CD4-positive, alpha-beta T cell treated with Interleukin-4 for 1 hour (primary cell): ENCODE results near the gene NOS2.
"Not testable (repeated sequence)": the region's sequence is repeated elsewhere in the genome, so short reads cannot be mapped to it uniquely, and the experiment has no call there.

Experiments
- DNase-seq, 2 donors: peaks; one replicate each; pipeline ENCODE4 v3.0.0-alpha.2; 2020 to 2022

NOS2 gene

GRCh38 chr17:27783440-27784350 is 16.6 kb downstream of the NOS2 start:
- DNase-seq, result no peak

- no peak for DNase-seq
Measured at GRCh38 chr17:27782791-27783206, 17.5 kb downstream of the NOS2 start.

GRCh38 chr17:27780828-27781404 is 19.4 kb downstream of the NOS2 start:
- no peak for DNase-seq

GRCh38 chr17:27780092-27780827 is 20.1 kb downstream of the NOS2 start:
- DNase-seq, result no peak

GRCh38 chr17:27778183-27778582 is 22.1 kb downstream of the NOS2 start:
- DNase-seq, result no peak

GRCh38 chr17:27776882-27777624 is 23.3 kb downstream of the NOS2 start:
- no peak for DNase-seq

- DNase-seq, result no peak
Measured at GRCh38 chr17:27771586-27771985, 28.7 kb downstream of the NOS2 start.

- no peak for DNase-seq
Measured at GRCh38 chr17:27770877-27771276, 29.5 kb downstream of the NOS2 start.

GRCh38 chr17:27768858-27769410 is 31.4 kb downstream of the NOS2 start:
- DNase-seq, result no peak

- DNase-seq, result no peak
Measured at GRCh38 chr17:27766438-27766837, 33.9 kb downstream of the NOS2 start.

- no peak for DNase-seq
Measured at GRCh38 chr17:27765353-27765752, 35.0 kb downstream of the NOS2 start.

GRCh38 chr17:27764589-27764988 is 35.7 kb downstream of the NOS2 start:
- DNase-seq, result no peak

- no peak for DNase-seq
Measured at GRCh38 chr17:27762527-27763305, 37.6 kb downstream of the NOS2 start.

- not testable (repeated sequence) for DNase-seq
Measured at GRCh38 chr17:27760931-27761330, 39.4 kb downstream of the NOS2 start.

GRCh38 chr17:27760069-27760885 is 40.1 kb downstream of the NOS2 start:
- peak; percentile 53 to 61 for DNase-seq

GRCh38 chr17:27759528-27759927 is 40.8 kb downstream of the NOS2 start:
- DNase-seq, result no peak

- DNase-seq, result peak; percentile 45 to 50
Measured at GRCh38 chr17:27756467-27757371, 43.6 kb downstream of the NOS2 start.

GRCh38 chr17:27755706-27756466 is 44.4 kb downstream of the NOS2 start:
- no peak for DNase-seq

GRCh38 chr17:27754549-27754948 is 45.8 kb downstream of the NOS2 start:
- DNase-seq, result no peak
